Hepatic stellate cell (primary cell): ENCODE data around the gene ZNF787.

Experiments used
- DNase-seq: peaks from one replicate; pipeline ENCODE4 v3.0.0; 2011; ENCODE audit warnings: low spot score

ZNF787 gene

DNA sequence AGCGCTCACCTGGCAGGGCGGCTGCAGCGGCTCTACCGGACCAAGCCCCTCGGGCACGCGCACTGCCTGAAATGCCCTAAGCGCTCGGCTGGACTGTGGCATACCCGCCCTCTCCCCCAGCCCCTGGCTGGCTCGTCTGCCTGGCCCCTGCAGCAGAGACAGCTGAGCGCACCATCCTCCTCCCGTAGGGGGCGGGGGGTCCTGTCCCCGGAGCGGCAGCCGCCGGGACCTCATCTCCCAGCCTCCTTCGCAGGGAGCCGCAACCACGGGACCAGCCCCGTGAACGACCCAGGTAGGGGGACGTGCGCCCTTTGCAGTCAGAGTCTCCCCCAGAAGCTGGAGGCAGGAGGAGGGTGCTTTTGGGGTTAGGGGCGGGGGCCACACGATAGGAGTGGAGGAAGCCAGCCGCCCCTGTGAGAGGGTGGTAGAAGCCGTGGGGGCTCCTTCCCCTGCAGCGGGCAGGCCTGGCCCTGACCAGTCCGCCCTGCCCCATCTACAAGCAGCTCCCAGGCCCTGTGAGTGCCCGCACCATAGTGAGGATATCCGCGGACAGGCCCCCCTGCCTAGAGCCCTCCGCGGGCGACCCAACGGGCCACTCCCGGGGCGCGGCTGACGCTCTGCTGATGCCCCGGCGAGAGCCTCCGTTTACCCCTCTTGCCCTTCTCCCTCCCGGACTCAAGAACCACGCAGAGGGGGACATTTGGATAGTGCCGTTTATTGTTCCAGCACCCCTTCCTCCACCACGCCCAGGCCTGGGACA lies 34.2 kb downstream of the ZNF787 start:
- no peak for DNase-seq

DNA sequence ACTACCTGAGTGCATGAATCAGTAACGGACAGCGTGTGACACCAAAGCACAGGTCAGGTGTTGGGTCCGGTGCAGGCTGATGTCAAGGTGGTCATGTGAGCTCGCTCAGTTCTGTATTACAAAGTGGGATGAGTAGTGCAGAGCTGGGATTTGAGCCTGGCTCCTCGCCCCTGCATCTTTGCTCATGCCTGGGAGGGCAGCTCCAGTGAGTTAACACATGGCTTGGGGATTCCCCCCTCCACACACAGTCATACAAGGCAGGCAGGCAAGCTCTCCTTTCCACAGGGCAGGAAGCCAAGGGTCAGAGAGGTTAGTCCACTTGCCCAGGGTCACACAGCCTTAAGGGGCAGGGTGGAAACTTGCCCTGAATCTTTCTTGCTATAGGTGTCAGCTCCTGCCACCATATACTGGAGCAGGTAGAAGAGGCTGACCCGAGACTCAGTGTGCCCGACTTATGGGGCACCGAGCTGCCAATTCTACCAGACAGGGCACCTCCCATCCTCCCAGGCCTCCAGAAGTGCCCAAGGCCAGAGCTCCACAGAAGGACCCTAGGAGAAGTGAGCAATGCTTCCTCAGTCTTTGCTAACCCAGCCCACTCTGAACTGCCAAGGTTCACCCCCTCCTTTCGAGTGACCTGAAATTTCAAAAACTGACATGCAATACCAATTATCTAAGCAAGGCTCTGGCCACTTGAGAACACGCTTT lies 35.4 kb downstream of the ZNF787 start:
- no peak for DNase-seq

DNA sequence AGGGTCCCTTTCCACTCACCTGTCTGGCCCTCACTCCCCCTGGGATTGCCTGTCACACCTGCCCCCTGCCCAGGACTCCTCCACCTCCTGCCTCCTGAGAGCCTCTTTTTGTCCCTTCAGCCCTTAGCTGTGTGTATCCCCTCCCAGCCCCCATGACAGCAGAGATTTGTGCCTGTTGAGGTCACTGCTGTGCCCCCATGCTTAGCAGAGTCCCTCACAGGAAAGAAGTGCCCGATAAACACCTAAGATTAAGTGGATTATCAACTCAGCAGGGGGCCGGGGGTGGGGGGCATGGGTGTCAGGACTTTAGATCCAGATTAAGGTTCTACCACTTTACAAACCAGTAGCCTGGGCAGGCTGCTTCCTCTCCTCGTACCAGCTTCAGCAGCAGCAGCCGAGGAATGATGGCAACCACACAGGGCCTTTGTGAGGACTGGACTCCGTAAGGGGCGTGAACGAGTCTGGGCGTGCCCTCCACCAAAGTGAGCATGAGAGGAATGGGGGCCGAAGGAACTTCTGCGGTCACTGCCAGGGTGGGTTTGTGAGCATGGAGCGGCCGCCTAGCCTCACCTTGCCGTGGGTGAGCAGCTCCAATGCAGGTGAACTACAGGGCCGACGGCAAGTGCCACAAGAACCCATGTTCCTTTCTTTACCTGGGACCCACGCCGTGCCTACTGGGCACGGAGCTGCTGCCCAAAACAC lies 36.1 kb downstream of the ZNF787 start:
- DNase-seq, result no peak

DNA sequence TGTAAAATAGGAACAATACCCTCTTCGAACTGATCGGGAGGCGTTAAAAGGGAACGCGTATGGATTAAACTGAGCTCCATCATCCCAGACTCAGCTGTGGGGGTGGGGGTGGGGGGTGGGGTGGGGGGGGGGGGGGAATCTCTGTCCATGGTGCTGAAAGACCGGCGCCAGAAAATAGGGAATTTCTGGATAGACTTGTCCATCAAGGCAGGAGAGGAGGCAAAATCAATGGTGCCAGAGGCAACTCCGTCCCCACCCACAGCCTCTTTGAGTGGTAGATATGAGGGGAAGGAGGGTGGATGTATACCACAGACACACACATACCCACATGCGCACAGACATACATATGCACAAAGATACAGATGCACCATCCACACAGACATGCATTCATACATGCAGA lies 37.4 kb downstream of the ZNF787 start:
- no peak for DNase-seq

DNA sequence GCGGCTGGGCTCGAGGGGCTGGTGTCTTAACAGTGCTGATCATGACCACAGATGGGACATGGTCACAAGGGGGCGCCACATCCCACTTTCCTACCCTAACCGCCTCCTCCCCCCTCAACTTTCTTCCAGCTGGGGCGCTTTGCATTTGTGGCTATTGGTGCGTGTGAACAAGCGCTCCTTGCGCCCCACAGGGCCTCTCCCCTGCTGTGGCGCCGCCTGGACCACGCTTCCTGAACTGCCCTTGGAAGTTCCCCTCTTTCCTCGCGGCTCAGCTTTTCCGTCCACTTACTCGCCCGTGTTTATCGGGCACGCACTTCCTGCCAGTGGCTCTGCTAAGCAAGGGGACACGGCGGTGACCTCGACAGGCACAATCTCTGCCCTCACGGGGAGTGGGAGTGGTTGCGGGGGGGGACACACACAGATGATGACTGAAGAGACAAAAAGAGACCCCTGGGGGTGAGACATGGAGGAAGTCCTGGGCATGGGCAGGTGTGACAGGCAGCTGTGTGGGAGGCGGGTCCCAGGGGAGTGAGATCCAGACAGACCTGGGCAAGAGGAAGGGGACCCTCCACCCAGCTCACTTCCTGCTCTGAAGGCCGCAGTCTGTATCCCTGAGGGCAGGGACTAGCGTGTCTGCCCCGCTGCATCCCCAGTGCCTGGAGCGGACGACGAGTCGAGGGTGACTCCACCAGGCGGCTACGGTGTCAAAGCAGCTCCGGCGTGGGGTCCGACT lies 40.3 kb downstream of the ZNF787 start:
- DNase-seq, result peak; percentile 93

DNA sequence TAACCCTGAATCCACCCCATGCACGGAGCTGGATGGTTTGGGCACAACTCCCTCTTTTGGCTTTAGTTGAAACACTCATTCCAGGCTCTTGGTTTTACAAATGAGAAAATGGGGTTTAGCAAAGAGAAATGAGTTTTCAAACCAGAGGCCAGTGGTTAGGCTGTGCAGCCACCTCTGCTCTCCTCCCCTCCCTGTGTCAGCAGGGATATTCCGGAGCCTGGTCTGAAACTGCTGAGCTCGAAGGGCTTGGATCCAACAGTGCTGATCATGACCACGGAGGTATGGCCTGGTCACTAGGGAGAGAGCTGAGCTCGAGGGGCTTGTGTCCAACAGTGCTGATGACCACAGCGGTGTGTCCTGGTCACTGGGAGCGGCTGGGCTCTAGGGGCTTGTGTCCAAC lies 41.5 kb downstream of the ZNF787 start:
- no peak for DNase-seq

DNA sequence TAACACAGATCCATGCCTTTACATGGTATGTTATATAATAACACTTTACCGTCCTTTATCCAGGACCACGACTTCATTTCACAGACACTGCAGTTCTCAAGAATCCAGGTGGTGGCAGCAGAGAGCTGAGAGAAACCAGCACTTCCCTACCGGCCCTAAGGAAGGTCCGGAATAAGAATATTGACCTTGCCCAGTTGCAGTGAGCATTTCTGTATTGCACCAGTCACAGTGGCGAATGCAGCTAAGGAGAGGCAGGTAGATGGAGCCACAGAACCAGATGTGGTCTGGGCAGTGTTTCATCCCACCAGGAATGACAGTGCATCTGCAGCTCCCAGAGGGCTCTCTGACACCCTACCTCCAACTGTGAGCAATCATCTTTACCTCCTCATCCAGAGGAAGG lies 44.6 kb downstream of the ZNF787 start:
- DNase-seq, result peak; percentile 74

DNA sequence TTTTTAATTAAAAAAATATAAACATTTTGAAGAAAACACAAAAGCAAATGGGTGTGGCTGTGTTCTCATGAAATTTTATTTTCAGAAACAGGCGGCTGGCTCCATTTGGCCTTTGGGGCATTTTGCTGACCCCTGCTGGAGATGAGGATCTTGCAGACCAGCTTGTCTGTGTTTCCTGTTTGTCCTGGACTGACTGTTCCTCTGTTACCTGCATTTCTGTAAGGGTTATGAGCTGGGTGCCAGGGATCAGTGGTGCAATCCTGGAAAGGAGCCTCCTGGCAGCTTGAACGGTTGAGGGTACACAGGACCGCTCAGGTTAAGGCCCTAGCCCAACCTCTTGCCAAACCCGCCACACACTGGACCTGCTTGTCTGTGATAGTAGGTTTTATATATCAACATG lies 49.9 kb downstream of the ZNF787 start:
- DNase-seq, result no peak

DNA sequence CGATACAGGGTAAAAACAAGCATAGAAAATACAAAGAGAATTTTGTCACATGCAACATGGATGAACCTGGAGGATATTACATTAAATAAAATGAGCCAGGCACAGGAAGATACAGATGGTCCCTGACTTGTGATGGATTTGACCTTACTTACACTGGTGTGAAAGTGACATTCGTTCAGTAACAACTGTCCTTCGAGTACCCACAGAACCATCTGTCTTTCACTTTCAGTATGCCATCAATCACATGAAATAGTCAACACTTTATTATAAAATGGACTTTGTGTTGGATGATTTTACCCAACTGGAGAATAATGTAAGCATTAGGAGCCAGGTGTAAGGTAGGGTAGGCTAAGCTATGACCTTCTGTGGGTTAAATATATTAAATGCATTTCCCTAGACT lies 51.5 kb downstream of the ZNF787 start:
- DNase-seq, result no peak

DNA sequence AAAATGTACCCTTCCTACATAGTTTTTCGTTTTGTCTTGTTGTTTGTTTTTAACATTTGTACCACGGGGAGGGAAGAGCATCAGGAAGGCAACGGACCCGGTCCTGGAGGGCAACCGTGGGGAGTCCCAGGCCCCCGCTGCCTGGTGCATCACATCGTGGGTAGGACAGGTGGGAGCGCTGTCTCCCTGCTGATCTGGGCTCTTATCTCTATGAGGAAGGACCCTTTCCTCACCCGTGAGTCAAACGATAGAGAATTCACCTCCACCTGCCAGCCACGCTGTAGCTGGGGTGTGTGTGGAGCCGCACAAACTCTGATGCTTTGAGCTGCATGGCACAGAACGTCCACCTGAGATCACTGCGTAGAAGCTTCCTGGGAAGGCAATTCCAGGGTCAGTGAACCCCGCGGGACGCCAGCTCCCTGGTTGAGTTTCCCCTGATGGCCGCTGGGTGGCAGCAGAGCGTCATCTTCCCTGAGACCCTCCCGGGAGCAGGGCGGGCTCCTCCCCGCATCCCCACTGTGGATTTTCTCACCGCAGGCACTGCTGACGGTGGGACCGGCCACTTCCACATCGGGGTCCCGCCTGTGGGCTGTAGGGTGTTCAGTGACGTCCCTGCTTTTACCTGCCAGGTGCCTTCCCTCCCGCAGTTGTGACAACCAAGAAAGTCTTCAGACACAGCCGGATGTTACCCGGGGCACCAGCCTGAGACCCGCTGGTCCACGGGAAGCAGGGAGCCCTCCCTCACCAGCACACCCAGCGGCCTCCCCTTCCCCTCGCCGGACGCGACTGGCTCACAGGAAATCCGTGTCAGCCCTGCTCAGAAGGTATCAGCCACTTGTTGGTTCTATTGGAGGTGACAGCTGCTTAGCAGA lies 54.7 kb downstream of the ZNF787 start:
- DNase-seq, result peak; percentile 76

DNA sequence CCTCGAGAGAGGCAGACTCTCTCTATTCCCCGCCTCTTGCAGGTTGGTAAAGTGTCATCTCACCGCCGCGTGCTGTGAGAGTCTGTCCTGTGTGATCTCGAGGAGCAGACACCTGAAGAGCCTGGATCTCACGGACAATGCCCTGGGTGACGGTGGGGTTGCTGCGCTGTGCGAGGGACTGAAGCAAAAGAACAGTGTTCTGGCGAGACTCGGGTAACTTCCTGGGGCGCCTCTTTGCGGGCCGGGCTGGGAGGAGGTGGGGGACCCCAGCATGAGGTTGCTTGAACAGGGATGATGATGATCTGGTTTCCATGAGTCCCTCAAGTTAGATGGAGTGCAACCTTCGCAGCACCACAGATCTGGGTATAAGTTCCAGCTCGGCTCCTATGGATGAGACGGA lies 67.5 kb downstream of the ZNF787 start:
- DNase-seq, result no peak
